M059J (cell line): ENCODE measurements around the gene RBP5. TPM values are rescaled to one million over a fixed set of nuclear protein-coding genes. Genes with fewer than 3 reads are reported as not detected.

Experiments used
- DNase-seq: peaks from one replicate; pipeline ENCODE4 v3.0.0-alpha.2; 2012; ENCODE audit warnings: low read depth
- total RNA-seq: library from RNA; depleted of rRNA; stranded (reverse); fragments of >200 nt; shearing (Covaris generic); gene quantifications from 2 replicates; pipeline ENCODE4 v1.2.3, GENCODE V29; 2014

RBP5 gene
- total RNA-seq, 1 experiment from 2014 or later = not detected

DNA sequence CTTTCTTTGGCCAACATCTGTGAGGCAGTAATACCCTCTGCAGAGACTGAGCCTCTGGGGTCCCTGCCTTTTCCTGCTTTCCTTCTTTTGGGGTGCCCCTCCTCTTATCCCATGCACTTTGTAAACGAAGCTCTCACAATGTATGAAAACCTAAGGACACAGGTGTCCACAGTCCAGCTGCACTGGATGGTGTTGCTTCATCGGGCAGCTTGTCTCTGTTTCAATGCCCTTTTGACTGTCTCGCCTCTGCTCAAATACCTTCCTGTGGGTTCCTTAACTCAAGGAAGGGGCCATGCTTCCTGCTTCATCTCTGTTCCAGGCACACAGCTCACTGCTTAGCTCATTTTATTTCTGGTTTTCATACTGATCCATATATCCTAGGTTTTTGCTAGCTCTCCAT is 26.1 kb downstream of the RBP5 start:
- no peak for DNase-seq

DNA sequence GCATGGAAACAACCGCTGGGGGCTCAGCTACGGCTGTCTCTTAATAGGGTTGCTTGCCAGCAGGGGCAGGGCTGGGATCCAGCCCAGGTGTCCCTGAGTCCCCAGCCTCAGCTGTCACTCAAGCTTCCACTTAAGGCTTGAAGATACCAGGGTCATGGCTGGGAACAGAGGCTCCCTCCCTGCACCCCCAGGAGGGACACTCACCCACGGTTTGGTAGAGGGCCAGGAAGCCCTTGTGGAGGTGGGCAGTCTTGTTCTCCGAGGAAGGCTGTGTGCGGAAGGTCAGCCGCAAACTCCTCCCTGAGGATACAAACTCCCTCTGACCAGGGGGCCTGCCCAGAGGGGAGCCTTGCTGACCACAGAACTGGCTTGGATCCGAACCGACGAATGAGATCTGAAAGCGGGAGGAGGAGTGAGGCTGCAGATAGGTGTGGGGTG is 27.0 kb downstream of the RBP5 start:
- no peak for DNase-seq

DNA sequence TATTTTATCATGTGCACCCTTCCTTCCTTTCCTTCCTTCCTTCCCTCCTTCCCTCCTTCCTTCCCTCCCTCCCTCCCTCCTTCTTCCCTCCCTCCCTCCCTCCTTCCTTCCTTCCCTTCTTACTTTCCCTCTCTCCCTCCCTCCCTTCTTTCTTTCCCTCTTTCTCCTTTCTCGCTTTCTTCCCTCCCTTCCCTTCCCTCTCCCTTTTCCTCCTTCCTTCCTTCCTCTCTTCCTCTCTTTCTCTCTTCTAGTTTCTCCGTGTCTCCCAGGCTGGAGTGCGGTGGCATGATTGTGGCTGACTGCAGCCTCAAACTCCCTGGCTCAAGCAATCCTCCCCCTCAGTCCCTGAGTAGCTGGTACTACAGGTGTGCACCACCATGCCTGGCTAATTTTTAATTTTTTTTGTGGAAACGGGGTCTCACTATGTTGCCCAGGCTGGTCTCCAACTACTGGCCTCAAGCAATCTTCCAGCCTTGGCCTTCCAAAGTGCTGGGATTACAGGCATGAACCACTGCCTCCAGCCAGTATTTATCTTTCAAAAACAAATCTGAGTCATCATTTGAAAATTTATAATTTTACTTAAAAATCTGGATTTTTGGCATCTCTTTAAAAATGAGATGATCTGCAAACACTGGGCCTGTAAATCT is 27.5 kb downstream of the RBP5 start:
- no peak for DNase-seq

DNA sequence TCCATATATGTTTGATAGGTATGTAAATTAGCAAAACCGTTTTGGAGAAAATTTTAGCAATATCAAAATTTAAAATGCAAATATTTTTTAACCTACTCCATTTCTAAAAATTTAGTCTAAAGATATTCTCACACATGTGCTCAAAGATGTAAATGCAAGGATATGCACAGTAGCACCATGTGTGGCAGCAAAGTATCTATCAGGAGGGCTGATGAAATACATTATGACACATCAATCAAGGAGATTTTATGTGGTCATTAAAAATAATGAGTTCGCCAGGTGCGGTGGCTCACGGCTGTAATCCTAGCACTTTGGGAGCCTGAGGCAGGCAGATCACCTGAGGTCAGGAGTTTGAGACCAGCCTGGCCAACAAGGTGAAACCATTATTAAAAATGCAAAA is 28.4 kb downstream of the RBP5 start:
- no peak for DNase-seq

DNA sequence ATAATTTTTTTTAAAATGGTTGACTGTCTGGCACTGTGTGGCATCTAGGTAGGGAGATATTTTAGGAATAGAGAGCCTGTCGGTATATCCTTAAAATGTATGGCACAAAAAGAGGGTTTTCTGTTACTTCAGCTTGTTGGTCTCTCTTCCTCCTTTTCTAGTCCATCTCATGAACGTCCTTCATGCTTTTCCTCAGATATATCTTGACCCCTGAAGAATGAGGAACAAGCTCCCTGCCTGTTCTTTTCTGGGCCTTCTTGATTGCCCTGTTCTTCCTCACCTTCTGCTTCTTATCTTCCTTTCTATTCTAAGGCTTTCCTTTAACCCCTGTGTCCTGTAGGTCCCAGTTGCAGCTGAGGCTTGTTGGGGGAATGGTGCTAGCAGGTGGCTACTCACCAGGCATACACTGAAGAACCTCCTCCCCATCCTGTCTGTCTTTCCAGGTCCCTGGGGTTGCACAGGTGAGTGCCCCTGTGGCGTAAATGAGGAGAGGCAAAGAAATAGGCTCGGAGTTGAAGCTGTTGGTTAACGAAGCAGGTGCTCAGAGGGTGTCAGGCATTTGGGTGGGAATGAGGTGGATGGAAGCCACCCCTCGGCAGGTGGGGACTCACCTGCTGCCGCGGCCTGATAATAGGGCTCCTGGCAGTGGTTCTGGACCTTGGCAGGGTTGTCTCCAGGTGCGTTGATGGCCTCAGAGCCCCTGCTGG is 29.2 kb downstream of the RBP5 start:
- no peak for DNase-seq

DNA sequence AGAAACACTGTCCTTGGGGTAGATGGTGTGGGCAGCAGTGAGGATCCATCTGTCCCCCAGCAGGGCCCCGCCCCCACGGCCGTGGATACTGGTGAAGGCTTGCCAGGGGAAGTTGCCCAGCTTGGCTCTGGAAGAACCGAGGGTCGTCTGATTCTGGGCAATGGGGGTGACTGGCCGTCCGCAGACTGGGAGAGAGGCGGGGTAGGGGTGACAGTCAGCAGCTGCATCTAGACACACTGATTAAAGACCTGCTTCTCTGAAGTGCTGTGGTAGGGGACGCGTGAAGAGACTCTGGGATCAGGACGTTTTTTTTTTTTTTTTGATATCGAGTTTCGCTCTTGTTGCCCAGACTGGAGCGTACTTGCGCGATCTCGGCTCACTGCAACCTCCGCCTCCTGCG is 31.7 kb downstream of the RBP5 start:
- no peak for DNase-seq

DNA sequence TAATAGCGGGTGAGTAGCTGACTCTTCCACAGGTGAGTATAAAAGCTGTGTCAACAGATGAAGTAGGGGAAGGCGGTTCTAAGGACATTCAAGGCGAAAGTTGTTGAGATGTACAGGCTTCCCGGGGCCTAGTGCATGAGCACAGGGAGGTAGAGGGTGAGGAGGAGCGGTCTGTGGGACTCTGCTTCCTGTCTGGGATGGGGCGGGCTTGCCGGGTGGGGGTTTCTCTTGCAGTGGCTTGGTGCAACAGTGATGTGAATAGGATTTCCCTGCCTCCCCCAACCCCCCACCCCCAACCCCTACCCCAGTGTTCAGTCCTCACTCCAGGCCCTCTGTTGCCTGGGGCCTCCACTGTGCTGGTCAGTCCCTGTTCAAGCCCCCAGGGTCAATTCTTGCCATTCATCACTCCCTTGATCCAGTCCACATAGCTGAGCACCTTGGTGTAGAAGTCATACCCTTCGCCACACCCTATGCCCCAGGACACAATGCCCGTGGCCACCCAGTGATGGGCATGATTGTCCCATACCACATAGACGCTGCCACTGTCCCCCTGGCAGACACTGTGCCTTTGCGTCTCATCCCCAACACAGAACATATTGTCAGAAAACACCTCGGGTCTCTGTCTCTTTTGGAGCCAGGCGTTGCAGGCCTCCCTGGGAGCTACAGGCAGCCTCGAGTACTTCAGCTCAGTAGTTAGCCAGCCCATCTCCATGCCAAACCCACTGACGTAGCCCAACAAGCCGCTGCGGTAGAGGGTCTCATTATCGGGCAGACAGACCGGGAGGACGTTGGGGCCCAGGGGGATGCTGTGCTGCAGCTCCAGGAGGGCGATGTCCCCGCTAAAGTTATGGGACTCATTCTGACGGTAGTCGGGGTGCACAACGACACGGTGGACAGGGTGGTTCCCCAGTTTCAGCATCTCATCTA is 32.4 kb downstream of the RBP5 start:
- DNase-seq = no peak

DNA sequence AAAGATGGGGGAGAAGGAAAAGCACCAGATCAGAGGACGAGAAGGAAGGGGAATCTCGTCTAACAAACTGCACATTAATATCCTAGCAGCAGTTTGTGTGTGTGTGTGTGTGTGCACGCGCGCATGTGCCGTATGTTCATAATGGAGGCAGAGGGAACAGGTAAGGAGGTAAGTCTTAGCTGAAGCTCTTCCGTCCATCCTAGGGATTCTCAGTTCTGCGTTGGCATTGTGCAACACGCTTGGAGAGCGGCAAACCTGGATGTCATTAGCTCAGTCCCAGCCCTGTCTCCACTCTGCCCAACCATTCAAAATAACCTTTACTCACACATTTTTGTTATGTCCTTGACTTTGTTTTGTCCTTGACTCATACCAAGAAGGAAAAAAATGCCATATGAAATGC is 34.8 kb downstream of the RBP5 start:
- no peak for DNase-seq

DNA sequence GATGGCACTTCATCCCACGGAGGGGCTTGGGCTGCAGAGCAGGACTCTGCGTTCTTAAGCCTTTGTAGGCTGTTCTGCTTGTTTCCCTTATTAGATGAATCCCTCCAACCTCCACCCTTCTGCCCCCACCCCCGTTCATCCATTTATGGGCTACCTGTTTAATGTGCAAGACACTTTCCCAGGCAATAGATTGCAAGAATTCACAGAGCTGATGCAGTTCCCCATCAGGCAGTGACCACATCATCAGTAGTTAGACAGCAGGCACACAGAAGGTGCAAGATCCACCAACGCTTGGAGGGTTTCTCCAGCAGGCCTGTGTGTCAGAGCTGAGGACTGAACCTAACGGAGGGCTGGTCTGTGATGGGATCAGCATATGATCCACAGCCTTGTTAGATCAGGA is 35.2 kb downstream of the RBP5 start:
- no peak for DNase-seq

DNA sequence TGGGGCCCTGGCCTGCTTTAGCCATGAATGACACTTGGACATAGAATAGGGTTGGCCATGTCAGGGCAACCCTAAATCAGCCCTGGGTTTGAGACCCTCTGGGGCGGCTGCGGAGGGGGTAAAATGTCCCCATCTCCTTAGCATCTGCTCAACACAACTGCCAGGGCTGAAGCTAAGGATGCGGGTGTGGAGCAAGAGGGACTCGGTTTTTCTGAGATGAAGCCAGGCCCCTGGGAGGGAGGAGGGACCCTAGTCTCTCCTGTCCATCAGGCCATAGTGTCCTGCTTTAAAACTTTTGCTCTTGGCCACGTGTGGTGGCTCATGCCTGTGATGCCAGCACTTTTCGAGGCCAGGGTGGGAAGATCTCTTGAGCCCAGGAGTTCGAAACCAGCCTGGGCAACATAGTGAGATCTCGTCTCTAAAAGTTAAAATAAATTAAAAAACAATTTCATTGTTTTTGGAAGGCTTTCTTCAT is 35.7 kb downstream of the RBP5 start:
- no peak for DNase-seq

DNA sequence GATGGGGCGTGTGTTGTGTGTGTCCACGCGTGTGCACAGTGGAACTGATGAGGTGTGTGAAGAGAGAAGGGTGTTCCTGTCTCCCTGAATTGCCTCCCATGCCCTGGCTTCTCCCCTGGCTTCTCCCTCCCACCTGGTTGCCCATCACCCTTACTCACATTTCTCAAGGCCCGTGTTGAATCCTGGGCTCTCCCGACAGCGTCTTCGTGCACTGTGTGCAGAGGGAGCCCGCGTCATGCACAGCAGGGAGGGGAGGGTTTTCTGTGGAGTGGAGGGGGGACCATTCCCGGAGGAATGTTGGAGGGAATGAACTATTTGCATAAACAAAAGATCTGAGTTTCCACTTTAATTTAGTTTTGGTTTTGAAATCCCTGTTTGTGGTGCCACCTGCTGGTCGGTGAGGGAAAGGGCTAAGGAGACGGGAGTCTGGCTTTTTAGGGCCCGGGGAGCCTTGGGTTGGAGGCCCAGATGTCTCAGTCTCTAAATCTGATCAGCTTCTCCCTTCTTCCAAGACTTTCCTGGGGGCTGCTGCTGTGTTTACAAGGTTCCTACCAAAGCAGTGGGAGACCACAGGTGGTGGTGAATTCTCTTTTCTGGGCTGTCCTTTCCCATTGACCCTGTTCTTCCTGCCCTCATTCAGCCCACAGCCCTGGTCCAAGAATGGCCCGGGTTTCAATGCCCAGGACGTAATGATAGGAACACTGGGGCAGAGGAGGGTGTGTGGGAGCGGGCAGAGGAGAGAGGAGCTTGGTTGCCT is 36.3 kb downstream of the RBP5 start, which contains the start of gene C1R:
Gene C1R, minus strand, starts transcription at position 217 of the 757 bp plus-strand sequence. Its CDS starts 57 bp downstream, at position 160.
- peak; percentile 79 for DNase-seq

DNA sequence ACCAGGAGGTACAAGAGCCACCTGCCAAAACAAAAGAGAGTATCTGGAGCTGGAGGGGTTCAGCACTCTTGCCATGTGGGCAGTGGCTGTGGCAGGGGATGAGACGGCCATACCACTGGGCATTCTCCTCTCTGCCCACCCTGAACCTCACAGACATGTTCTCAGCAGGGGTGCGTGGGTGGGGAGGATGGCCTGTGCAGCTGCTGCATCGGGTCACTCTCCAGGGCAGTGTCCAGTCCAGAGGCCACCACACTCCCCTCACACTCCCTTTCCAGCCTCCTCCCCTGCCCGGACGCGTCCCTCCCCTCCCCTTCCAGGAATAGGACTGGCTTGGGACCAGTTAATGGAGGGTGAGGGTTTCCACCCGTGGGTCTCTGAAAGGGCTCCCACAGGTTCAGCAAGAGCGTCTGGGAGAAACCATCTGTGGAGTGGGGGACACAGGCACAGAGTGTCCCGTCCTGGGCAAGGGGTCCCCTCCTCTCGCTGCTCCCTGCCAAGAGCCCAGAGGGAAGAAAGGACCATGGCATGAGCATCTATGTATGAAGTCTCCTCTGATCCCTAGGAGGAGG is 36.9 kb downstream of the RBP5 start:
- DNase-seq = no peak

DNA sequence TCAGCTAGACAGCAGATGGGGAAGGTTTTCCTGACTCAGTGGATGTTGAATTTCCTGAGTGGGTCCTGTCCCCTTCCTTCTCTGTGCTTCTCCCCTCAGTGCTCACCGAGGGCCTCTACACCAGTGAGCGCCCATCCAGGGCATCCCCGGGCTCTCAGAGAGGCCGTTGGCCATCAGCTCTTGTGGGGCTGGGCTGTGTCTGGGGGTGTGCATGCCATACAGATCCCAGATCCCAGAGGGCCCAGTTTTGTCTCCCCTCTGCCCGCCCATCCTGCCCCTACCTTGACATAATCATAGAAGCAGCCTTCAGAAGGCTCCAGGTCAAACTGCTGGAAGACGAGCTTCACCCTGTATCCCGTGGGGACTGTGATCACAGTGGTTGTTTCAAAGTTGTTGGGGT is 37.5 kb downstream of the RBP5 start:
- DNase-seq = no peak

DNA sequence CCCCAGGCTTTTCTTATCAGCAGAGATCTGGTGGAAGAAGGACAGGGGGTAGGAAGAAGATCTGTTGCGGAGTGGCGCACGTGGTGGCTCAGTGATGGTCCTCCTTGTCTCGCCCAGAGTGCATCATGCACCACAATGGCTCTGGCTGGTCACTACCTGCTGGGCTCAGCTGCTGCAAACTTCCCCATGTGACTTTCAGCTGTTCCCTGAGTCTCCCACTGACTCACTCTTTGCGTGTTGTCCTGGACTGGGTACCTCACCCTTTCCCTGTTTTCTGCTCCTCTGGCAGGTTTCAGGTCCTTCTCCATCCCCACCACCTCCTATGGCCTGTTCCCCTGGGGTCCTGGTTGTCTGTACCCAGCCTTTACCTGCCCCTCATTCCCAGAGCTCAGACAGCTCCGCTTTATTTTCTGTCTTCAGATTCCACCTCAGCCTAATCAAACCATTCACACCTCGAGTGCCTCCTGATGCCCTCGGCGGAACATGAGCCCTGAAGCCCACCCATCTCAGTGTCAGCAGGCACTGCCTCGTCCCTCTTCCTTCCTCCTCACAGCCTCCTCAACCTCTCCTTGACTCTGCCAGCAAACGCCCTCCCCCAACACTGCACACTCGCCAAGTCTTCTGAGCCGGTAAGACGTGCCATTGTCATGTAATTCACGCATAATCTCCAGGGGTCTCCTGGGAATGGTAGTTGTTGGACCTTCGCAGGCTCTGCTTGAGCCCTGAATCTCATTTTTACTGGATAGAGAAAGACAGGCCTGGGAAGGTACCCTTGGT is 38.3 kb downstream of the RBP5 start:
- no peak for DNase-seq

DNA sequence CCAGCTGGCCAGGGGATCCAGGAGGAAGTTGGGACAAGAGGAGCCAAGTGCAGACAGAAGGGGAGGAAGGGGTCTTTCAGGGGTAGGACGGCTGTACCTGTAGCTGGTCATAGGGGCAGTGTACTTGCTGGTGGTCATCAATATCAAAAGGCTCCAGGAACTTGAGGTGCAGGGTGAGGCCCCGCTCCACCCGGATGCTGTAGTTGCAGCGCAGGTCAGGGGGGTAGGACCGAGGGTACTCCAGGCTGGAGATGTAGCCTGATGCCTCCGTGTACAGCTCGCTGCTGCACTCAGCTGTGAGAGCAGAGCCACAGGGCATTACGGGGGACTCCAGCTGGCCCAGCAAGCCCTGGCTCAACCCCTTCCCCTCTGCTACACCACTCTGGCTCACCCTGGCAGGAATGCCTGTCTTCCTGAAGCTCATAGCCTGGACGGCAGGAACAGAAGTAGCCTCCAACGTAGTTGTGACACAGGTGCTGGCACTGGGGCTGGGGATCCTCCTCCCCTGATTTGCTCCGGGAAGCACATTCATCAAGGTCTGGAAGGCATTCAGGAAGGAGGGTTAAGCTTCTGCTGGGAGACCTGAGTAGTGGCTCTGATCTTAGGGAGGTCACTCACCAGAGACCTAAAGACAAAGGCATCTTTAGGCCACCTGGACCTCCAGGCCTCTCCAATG is 39.4 kb downstream of the RBP5 start:
- no peak for DNase-seq

DNA sequence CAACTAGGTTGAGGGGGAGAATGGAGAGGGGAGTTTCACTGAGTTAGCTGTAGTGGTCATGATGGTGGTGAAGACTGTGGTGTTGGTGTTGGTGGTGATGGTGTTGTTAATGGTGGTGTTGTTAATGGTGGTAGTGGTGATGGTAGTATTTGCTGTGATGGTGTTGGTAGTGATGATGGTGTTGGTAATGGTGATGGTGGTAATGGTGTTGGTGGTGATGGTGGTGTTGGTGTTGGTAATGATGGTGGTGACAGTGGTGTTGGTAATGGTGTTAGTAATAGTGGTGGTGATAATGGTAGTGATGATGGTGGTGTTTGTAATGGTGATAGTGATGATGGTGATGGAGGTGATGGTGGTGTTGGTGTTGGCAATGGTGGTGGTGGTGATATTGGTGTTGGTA is 45.6 kb downstream of the RBP5 start:
- no peak for DNase-seq

DNA sequence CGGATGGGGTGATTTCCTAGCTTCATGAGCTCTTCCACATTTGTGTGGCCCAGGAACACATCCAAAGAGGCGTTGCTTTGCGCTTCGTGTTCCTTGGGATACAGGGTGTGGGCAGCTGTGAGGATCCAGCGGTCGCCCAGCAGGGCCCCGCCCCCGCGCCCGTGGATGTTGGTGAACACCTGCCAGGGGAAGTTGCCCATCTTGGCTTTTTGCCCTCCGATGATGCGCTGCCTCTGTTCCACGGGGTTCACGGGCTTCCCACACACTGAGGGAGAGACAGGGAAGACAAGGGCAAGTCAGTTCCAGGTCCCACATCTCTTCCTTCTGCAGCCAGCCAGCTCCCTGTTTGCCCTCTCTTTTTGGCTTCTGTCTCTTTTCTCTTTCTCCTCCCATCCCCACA is 47.7 kb downstream of the RBP5 start:
- no peak for DNase-seq

DNA sequence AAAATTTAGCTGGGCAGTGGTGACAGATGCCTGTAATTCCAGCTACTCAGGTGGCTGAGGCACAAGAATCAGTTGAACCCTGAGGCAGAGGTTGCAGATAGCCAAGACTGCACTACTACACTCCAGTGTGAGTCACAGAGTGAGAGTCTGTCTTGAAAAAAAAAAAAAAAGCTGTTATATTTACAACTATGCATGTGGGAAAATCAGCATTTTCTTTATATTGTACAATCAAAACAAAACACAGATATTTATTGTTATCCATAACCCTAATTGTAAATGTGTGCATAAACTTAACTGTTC is 48.9 kb downstream of the RBP5 start:
- DNase-seq = peak; percentile 83

DNA sequence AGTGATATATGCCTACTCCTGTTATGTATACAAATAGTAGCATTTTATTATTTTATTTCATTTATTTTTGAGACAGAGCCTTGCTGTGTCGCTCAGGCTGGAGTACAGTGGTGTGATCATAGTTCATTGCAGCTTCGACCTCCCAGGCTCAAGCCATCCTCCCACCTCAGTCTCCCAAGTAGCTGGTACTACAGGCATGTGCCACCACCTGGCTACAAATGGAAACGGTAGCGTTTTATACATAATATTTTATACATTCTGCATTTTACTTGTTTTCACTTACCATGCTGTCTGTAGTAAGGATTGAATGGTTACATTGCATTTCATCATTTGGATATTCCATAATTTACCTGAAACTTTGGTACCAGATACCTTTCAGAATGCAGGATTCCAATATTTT is 50.5 kb downstream of the RBP5 start:
- DNase-seq = no peak

DNA sequence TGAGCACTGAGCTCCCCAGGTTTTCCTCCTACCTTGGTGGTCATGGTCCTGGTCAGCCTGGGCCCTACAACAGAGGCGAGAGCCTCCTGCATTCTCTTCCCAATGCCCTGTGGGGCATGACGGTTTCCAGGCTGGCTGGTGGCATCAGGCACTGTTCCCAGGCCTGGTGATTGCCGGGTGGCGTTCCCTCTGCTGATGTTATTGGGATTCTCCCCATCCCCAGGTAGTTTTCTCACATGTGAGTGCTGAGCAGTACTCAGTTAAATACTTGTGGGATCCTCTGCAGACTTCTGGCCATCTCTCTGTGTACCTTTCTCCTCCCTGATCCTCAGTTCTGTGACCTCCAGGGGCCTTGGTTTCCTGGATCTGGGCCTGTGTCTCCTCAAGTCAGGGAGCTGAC is 52.2 kb downstream of the RBP5 start:
- DNase-seq = no peak
